ENCODE measurements around the gene ARHGEF33.

ARHGEF33 gene

GRCh38 chr2:39022642-39023235, 133.1 kb downstream of the ARHGEF33 start:
- DNase-seq: no peak

GRCh38 chr2:39023649-39024048, 134.0 kb downstream of the ARHGEF33 start:
- no peak for DNase-seq

- DNase-seq: no peak
Observed at GRCh38 chr2:39024833-39025232, 135.2 kb downstream of the ARHGEF33 start.
